GM12878 (cell line): Measurements from ENCODE around the gene CEACAM8.

ENCODE experiments used
- EP300 ChIP-seq, 2 experiments: fragments of 150-350 bp in 1 of 2; IDR thresholded peaks; 2 replicates each; pipeline ENCODE4 v1.6.1; 2011 to 2012; ENCODE audit warnings: low read depth in 2 of 2, low read length in 2 of 2, borderline replicate concordance in 1 of 2, improper control_type of control experiment in 1 of 2, inconsistent platforms in 1 of 2; ENCODE audit not compliant: control insufficient read depth in 1 of 2
- SIX5 ChIP-seq: IDR thresholded peaks from 2 replicates; pipeline ENCODE4 v1.6.1; 2011; ENCODE audit warnings: mild to moderate bottlenecking, low read depth, low read length, moderate library complexity; ENCODE audit not compliant: severe bottlenecking
- ZNF622 ChIP-seq: fragments of 450-650 bp; IDR thresholded peaks from 2 replicates; pipeline ENCODE4 v1.6.1; 2017; ENCODE audit warnings: mild to moderate bottlenecking, inconsistent platforms
- TF ChIP-seq, protein P1 (sequence below), 3 experiments: IDR thresholded peaks in 2 of 3; conservative IDR thresholded peaks in 1 of 3; 2 replicates each; pipeline ENCODE4 v1.5.1; 2011; ENCODE audit warnings: low read depth in 3 of 3, low read length in 3 of 3, mild to moderate bottlenecking in 3 of 3, control low read depth in 2 of 3, moderate library complexity in 2 of 3, inconsistent platforms in 1 of 3, mixed read lengths in 1 of 3; ENCODE audit not compliant: control insufficient read depth in 2 of 3, insufficient read depth in 1 of 3; ENCODE audit errors: extremely low read depth in 1 of 3
- TF ChIP-seq, protein P2 (sequence below): IDR thresholded peaks from 2 replicates; pipeline ENCODE4 v1.6.1; 2011; ENCODE audit warnings: low read depth, low read length, improper control_type of control experiment, borderline replicate concordance

GRCh38 chr19:42547929-42548328, 46.8 kb downstream of the CEACAM8 start:
- TF ChIP-seq ZNF622 (no peak), EP300 (IDR thresholded peaks at IDR 0.05; ENCODE audit: borderline replicate concordance in 1 of 2, control insufficient read depth in 1 of 2, low read depth in 2 of 2, low read length in 2 of 2) (no peak), SIX5 (no peak)
- TF ChIP-seq, protein P1, sequence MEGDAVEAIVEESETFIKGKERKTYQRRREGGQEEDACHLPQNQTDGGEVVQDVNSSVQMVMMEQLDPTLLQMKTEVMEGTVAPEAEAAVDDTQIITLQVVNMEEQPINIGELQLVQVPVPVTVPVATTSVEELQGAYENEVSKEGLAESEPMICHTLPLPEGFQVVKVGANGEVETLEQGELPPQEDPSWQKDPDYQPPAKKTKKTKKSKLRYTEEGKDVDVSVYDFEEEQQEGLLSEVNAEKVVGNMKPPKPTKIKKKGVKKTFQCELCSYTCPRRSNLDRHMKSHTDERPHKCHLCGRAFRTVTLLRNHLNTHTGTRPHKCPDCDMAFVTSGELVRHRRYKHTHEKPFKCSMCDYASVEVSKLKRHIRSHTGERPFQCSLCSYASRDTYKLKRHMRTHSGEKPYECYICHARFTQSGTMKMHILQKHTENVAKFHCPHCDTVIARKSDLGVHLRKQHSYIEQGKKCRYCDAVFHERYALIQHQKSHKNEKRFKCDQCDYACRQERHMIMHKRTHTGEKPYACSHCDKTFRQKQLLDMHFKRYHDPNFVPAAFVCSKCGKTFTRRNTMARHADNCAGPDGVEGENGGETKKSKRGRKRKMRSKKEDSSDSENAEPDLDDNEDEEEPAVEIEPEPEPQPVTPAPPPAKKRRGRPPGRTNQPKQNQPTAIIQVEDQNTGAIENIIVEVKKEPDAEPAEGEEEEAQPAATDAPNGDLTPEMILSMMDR (IDR thresholded peaks at IDR 0.05 in 2 of 3, conservative IDR thresholded peaks at IDR 0.05 in 1 of 3; ENCODE audit: control insufficient read depth in 2 of 3, extremely low read depth in 1 of 3, insufficient read depth in 1 of 3, low read depth in 3 of 3, low read length in 3 of 3): no peak
- TF ChIP-seq, protein P2, sequence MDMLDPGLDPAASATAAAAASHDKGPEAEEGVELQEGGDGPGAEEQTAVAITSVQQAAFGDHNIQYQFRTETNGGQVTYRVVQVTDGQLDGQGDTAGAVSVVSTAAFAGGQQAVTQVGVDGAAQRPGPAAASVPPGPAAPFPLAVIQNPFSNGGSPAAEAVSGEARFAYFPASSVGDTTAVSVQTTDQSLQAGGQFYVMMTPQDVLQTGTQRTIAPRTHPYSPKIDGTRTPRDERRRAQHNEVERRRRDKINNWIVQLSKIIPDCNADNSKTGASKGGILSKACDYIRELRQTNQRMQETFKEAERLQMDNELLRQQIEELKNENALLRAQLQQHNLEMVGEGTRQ: no peak
